HCT116 (cell line): Measurements from ENCODE around the gene HUS1B. TPM values are rescaled to one million over a fixed set of nuclear protein-coding genes. Genes with fewer than 3 reads are reported as not detected.

ENCODE experiments used
- ATAC-seq: fragments of 200-7000 bp; cut with Tn5 transposase; 2 replicates; pipeline ENCODE4 v1.9.1; 2020; ENCODE audit warnings: mild to moderate bottlenecking, moderate library complexity
- BruUV-seq: library from RNA; stranded (reverse); fragments of 400-500 nt; replicated peaks from 2 replicates; lab custom pipeline; 2021; lab: Mats Ljungman, UMichigan
- CTCF ChIA-PET: fragments of 300-600 bp; sonication (Branson Sonifier 250); formaldehyde crosslinking; loops from one replicate; lab custom pipeline; 2021; ENCODE audit warnings: antibody characterized with exemption; lab: Charles Lee
- POLR2A ChIA-PET: fragments of 300-600, 350-600 bp; sonication (Branson Sonifier 250); formaldehyde crosslinking; loops from one replicate; lab custom pipeline; 2021; ENCODE audit warnings: antibody characterized with exemption; lab: Charles Lee
- RAD21 ChIA-PET, 2 experiments: fragments of 300-600 bp; sonication (Branson Sonifier 250); formaldehyde crosslinking; loops; one replicate each; lab custom pipeline; 2023; ENCODE audit warnings: low total read pairs in 2 of 2; ENCODE audit not compliant: uncharacterized antibody in 2 of 2, unreplicated experiment in 2 of 2, low non-redundant PET in 1 of 2; lab: Charles Lee
- DNase-seq: peaks from one replicate; pipeline ENCODE4 v3.0.0-alpha.2; 2010; ENCODE audit warnings: low read depth, low spot score
- H2AFZ ChIP-seq: fragments of 200-600 bp; shearing (Covaris generic), sonication (generic); 2 replicates; pipeline ENCODE4 v1.6.1; 2017; ENCODE audit warnings: low read depth, mixed run types, mixed read lengths, antibody characterized with exemption, low read length; ENCODE audit not compliant: poor library complexity, severe bottlenecking
- H3K27ac ChIP-seq: 2 replicates; pipeline ENCODE4 v1.5.1; 2012; ENCODE audit warnings: low read depth, low read length
- H3K27me3 ChIP-seq: fragments of 200-600 bp; sonication (generic); 2 replicates; pipeline ENCODE4 v1.6.1; 2016; ENCODE audit warnings: mixed run types, low read length, mixed read lengths; ENCODE audit not compliant: insufficient read depth
- H3K36me3 ChIP-seq, 2 experiments: fragments of 200-500 bp in 1 of 2; fragments of 200-600 bp in 1 of 2; sonication (Bioruptor generic) in 1 of 2; sonication (generic) in 1 of 2; 2 replicates each; pipeline versions ENCODE4 v1.5.1 to v1.6.1; 2014 to 2016; ENCODE audit warnings: low read length in 2 of 2, inconsistent platforms in 1 of 2, mixed read lengths in 1 of 2, mixed run types in 1 of 2; ENCODE audit not compliant: insufficient read depth in 2 of 2, control insufficient read depth in 1 of 2
- H3K4me1 ChIP-seq, 2 experiments: fragments of 200-600 bp in 1 of 2; sonication (generic) in 1 of 2; 2 replicates each; pipeline versions ENCODE4 v1.5.1 to v1.6.1; 2012 to 2017; ENCODE audit warnings: low read length in 2 of 2, inconsistent platforms in 1 of 2, mild to moderate bottlenecking in 1 of 2, mixed read lengths in 1 of 2, mixed run types in 1 of 2, moderate library complexity in 1 of 2; ENCODE audit not compliant: insufficient read depth in 2 of 2, control insufficient read depth in 1 of 2
- H3K4me2 ChIP-seq: fragments of 200-600 bp; sonication (generic); 2 replicates; pipeline ENCODE4 v1.6.1; 2017; ENCODE audit warnings: mixed run types, low read length, mixed read lengths
- H3K4me3 ChIP-seq, 2 experiments: fragments of 200-600 bp in 1 of 2; sonication (generic) in 1 of 2; replicated peaks in 1 of 2; 2 replicates each; pipeline ENCODE4 v1.5.1; 2011 to 2016; ENCODE audit warnings: low read length in 2 of 2, control low read depth in 1 of 2, low read depth in 1 of 2, mild to moderate bottlenecking in 1 of 2, mixed read lengths in 1 of 2, mixed run types in 1 of 2
- H3K79me2 ChIP-seq: fragments of 200-600 bp; sonication (generic); 2 replicates; pipeline ENCODE4 v1.6.1; 2017; ENCODE audit warnings: mild to moderate bottlenecking, mixed run types, low read length, moderate library complexity, mixed read lengths; ENCODE audit not compliant: insufficient read depth
- H3K9ac ChIP-seq: fragments of 200-600 bp; sonication (generic); 2 replicates; pipeline ENCODE4 v1.6.1; 2016; ENCODE audit warnings: low read length, mixed read lengths
- H3K9me2 ChIP-seq: fragments of 200-600 bp; sonication (generic), shearing (Covaris generic); 2 replicates; pipeline ENCODE4 v1.6.1; 2017; ENCODE audit warnings: mixed run types, mild to moderate bottlenecking, moderate library complexity; ENCODE audit not compliant: insufficient read depth
- H3K9me3 ChIP-seq, 2 experiments: fragments of 200-500 bp in 1 of 2; fragments of 200-600 bp in 1 of 2; sonication (Bioruptor generic) in 1 of 2; sonication (generic) in 1 of 2; 2 replicates each; pipeline ENCODE4 v1.6.1; 2014 to 2017; ENCODE audit warnings: low read length in 2 of 2, mixed read lengths in 2 of 2, inconsistent platforms in 1 of 2, low read depth in 1 of 2, mild to moderate bottlenecking in 1 of 2, mixed run types in 1 of 2, moderate library complexity in 1 of 2; ENCODE audit not compliant: control insufficient read depth in 1 of 2, insufficient read depth in 1 of 2
- H4K20me1 ChIP-seq: fragments of 200-600 bp; sonication (generic), shearing (Covaris generic); 2 replicates; pipeline ENCODE4 v1.6.1; 2017; ENCODE audit warnings: mixed run types, mild to moderate bottlenecking, moderate library complexity; ENCODE audit not compliant: insufficient read depth
- CBX3 ChIP-seq: IDR thresholded peaks from 2 replicates; pipeline ENCODE4 v1.6.1; 2012; ENCODE audit warnings: low read depth
- CEBPB ChIP-seq: IDR thresholded peaks from 2 replicates; pipeline ENCODE4 v1.6.1; 2012; ENCODE audit warnings: low read depth
- CTCF ChIP-seq, 3 experiments: fragments of 200-600 bp in 1 of 3; sonication (generic) in 1 of 3; IDR thresholded peaks in 2 of 3; conservative IDR thresholded peaks in 1 of 3; 2 replicates each; pipeline ENCODE4 v1.5.1; 2012 to 2017; ENCODE audit warnings: low read depth in 2 of 3, low read length in 2 of 3, antibody characterized with exemption in 1 of 3, borderline replicate concordance in 1 of 3, control low read depth in 1 of 3, mild to moderate bottlenecking in 1 of 3, mixed read lengths in 1 of 3, mixed run types in 1 of 3, moderate library complexity in 1 of 3; ENCODE audit not compliant: insufficient read depth in 1 of 3
- EGR1 ChIP-seq: IDR thresholded peaks from 2 replicates; pipeline ENCODE4 v1.6.1; 2012; ENCODE audit warnings: low read depth
- ELF1 ChIP-seq: IDR thresholded peaks from 2 replicates; pipeline ENCODE4 v1.6.1; 2012; ENCODE audit warnings: low read depth, borderline replicate concordance
- EZH2 ChIP-seq: fragments of 200-600 bp; sonication (generic); IDR thresholded peaks from 2 replicates; pipeline ENCODE4 v1.6.1; 2017; ENCODE audit warnings: antibody characterized with exemption, mixed run types
- FOSL1 ChIP-seq: IDR thresholded peaks from 2 replicates; pipeline ENCODE4 v1.6.1; 2012; ENCODE audit warnings: low read depth
- MAX ChIP-seq: IDR thresholded peaks from 2 replicates; pipeline ENCODE4 v1.6.1; 2012
- RAD21 ChIP-seq: IDR thresholded peaks from 2 replicates; pipeline ENCODE4 v1.6.1; 2012; ENCODE audit warnings: low read depth, mild to moderate bottlenecking
- REST ChIP-seq: IDR thresholded peaks from 2 replicates; pipeline ENCODE4 v1.6.1; 2012; ENCODE audit warnings: low read depth
- SIN3A ChIP-seq: IDR thresholded peaks from 2 replicates; pipeline ENCODE4 v1.6.1; 2012; ENCODE audit warnings: low read depth
- SP1 ChIP-seq: IDR thresholded peaks from 2 replicates; pipeline ENCODE4 v1.6.1; 2012; ENCODE audit warnings: low read depth
- SRF ChIP-seq: IDR thresholded peaks from 2 replicates; pipeline ENCODE4 v1.6.1; 2012; ENCODE audit warnings: low read depth
- TCF7L2 ChIP-seq: IDR thresholded peaks from 2 replicates; pipeline ENCODE4 v1.7.0; 2011; ENCODE audit warnings: borderline replicate concordance, inconsistent platforms; ENCODE audit not compliant: insufficient read depth, insufficient read length; ENCODE audit errors: extremely low read depth
- YY1 ChIP-seq: IDR thresholded peaks from 2 replicates; pipeline ENCODE4 v1.6.1; 2011; ENCODE audit warnings: low read length, low read depth, moderate library complexity, mild to moderate bottlenecking; ENCODE audit not compliant: insufficient replicate concordance; ENCODE audit errors: extremely low read depth
- ZBTB33 ChIP-seq: IDR thresholded peaks from 2 replicates; pipeline ENCODE4 v1.6.1; 2011; ENCODE audit warnings: mild to moderate bottlenecking, low read length, moderate library complexity; ENCODE audit not compliant: insufficient replicate concordance; ENCODE audit errors: extremely low read depth
- ZFX ChIP-seq: fragments of 450-650 bp; IDR thresholded peaks from 2 replicates; pipeline ENCODE4 v1.6.1; 2017
- ZNF274 ChIP-seq: fragments of 200-500 bp; sonication (Bioruptor generic); IDR thresholded peaks from 2 replicates; pipeline ENCODE4 v1.6.1; 2014; ENCODE audit warnings: mild to moderate bottlenecking, low read depth, low read length, inconsistent platforms
- intact Hi-C: fragments of 100-400 bp; cut with micrococcal nuclease; formaldehyde crosslinking; loops from 2 replicates; pipeline ENCODE4 v1.10.0; 2022
- total RNA-seq: library from RNA; stranded (reverse); gene quantifications from one replicate; pipeline ENCODE4 v1.2.1, GENCODE V29; 2021; ENCODE audit not compliant: unreplicated experiment

HUS1B gene
- total RNA-seq, 1 experiment from 2014 or later = 0.76 TPM

GRCh38 chr6:658244-658643, 1.3 kb upstream of the HUS1B start:
- no TSS peak for BruUV-seq
- no peak for ATAC-seq
- no peak for DNase-seq
- H3K4me1 ChIP-seq = peaks cover 0 to 11% of the 10 kb centered on the region in 2 experiments; a peak in 2 of 4 replicates
- ChIA-PET RAD21 (no interaction called here), CTCF (no interaction called here), POLR2A (no interaction called here)
- no peak for TF ChIP-seq ZBTB33
- no peak for TF ChIP-seq SP1
- TF ChIP-seq MAX = no peak
- no peak for TF ChIP-seq SRF
- no peak for TF ChIP-seq SIN3A
- no peak for TF ChIP-seq FOSL1
- TF ChIP-seq TCF7L2 = no peak
- no peak for TF ChIP-seq REST
- TF ChIP-seq CTCF (IDR thresholded peaks at IDR 0.05 in 2 of 3, conservative IDR thresholded peaks at IDR 0.05 in 1 of 3; ENCODE audit: borderline replicate concordance in 1 of 3, insufficient read depth in 1 of 3, low read depth in 2 of 3, low read length in 2 of 3) = no peak
- no peak for TF ChIP-seq EGR1
- no peak for TF ChIP-seq YY1
- no peak for TF ChIP-seq ZFX
- no peak for TF ChIP-seq CBX3
- no peak for TF ChIP-seq CEBPB
- TF ChIP-seq ELF1 = no peak
- no peak for TF ChIP-seq EZH2
- TF ChIP-seq RAD21 = no peak
- TF ChIP-seq ZNF274 = no peak
- intact Hi-C loops = no loop called here
- no peaks in the 10 kb centered on the region for H3K9me3 ChIP-seq
- no peaks in the 10 kb centered on the region for H3K36me3 ChIP-seq
- H3K9me2 ChIP-seq = no peaks in the 10 kb centered on the region
- H3K9ac ChIP-seq = no peak overlapping the region
- no peak overlapping the region for H3K27ac ChIP-seq
- H3K4me2 ChIP-seq = no peak overlapping the region
- no peaks in the 10 kb centered on the region for H3K27me3 ChIP-seq
- H3K4me3 ChIP-seq = no peak overlapping the region
- peaks cover 48% of the 10 kb centered on the region for H3K79me2 ChIP-seq
- no peak overlapping the region for H2AFZ ChIP-seq
- no peaks in the 10 kb centered on the region for H4K20me1 ChIP-seq
